ENCODE results near the gene CDH23. TPM values are rescaled to one million over a fixed set of nuclear protein-coding genes. Genes with fewer than 3 reads are reported as not detected.

CDH23 gene
- total RNA-seq, 2 experiments from 2014 or later: 3.7 to 5.3 TPM

DNA sequence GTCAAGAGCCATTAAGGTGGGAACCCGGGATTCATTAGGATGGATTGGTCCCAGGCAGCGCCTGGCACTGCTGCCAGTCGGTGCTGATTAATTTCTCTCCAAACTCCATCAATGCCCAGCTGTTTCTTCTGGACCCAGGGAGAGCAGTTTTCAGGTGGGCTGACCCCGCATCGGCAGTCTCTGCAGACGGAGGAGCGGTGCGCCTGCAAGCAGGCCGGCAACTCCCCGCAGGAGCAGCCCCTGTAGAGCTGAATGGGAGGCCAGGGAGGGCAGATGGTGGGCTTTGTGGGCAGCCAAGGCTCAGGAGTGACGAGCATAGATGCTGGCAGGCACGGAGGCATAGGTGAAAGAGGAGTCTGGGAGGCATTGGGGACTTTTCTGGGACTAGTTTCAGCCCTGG lies 56.5 kb downstream of the CDH23 start:
- Mint-ChIP-seq H3K27me3 (peaks cover 2% of the 10 kb centered on the region), H3K4me3 (no peak overlapping the region), H3K4me1 (no peaks in the 10 kb centered on the region), H3K36me3 (no peaks in the 10 kb centered on the region), H3K27ac (no peak overlapping the region), H3K9me3 (no peaks in the 10 kb centered on the region)
- DNase-seq (no peak), ATAC-seq (ENCODE audit: low read depth) (no peak)
- POLR2A ChIA-PET: no interaction called here

- POLR2A ChIA-PET: no interaction called here
- peaks cover 2% of the 10 kb centered on the region for H3K27me3 Mint-ChIP-seq
- DNase-seq (no peak), ATAC-seq (ENCODE audit: low read depth) (no peak)
- no peaks in the 10 kb centered on the region for H3K36me3 Mint-ChIP-seq
- H3K27ac Mint-ChIP-seq: no peak overlapping the region
- H3K9me3 Mint-ChIP-seq: no peaks in the 10 kb centered on the region
- H3K4me3 Mint-ChIP-seq: no peak overlapping the region
- no peaks in the 10 kb centered on the region for H3K4me1 Mint-ChIP-seq
These were observed 57.6 kb downstream of the CDH23 start for GRCh38 chr10:71454347-71454746.

DNA sequence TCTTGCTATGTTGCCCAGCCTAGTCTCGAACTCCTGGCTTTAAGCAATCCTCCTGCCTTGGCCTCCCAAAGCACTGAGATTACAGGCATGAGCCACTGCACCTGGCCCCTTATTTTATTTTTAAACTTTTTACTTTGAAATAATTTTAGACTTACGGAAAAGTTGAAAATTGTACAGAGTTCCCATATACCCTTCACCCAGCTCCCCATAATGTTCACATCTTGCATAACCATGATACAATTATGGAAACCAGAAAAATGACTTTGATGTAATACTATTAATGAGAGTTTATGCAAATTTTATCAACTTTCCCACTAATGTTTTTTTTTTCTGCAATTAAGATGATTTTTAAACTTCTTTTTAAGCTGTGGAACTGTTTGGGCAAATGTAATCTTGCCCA lies 58.3 kb downstream of the CDH23 start:
- no peak for DNase-seq
- H3K9me3 Mint-ChIP-seq: no peaks in the 10 kb centered on the region
- peaks cover 2% of the 10 kb centered on the region for H3K27me3 Mint-ChIP-seq
- ATAC-seq (ENCODE audit: low read depth): no peak
- POLR2A ChIA-PET: no interaction called here
- no peak overlapping the region for H3K27ac Mint-ChIP-seq
- no peaks in the 10 kb centered on the region for H3K4me1 Mint-ChIP-seq
- H3K4me3 Mint-ChIP-seq: no peak overlapping the region
- H3K36me3 Mint-ChIP-seq: no peaks in the 10 kb centered on the region

- Mint-ChIP-seq H3K27me3 (peaks cover 2% of the 10 kb centered on the region), H3K9me3 (no peaks in the 10 kb centered on the region), H3K36me3 (no peaks in the 10 kb centered on the region), H3K4me1 (no peaks in the 10 kb centered on the region), H3K27ac (no peak overlapping the region), H3K4me3 (no peak overlapping the region)
- no peak for ATAC-seq (ENCODE audit: low read depth)
- POLR2A ChIA-PET: no interaction called here
- DNase-seq: no peak
These were observed 59.9 kb downstream of the CDH23 start for GRCh38 chr10:71456631-71457030.

DNA sequence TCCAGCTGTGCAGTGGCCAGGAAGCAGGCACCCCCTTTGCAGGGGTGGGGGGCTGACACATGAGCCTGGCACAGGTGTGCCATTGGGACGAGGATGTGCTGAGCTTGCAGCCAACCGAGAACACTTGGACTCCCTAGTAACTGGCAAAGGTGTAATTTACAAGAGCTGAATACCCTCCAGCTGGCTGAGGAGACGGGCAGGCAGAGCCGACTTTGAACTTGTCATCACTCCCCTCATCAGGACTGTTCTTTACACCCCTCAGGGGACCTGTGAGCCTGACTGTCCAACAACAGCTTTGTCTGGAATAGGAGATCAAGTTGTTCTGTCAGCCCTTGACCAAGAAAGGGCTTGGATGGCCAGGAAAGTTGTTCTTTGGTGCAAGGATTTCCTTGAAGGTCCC lies 61.2 kb downstream of the CDH23 start:
- Mint-ChIP-seq H3K9me3 (no peaks in the 10 kb centered on the region), H3K27ac (no peak overlapping the region), H3K27me3 (peaks cover 2% of the 10 kb centered on the region), H3K36me3 (no peaks in the 10 kb centered on the region), H3K4me3 (no peak overlapping the region), H3K4me1 (no peaks in the 10 kb centered on the region)
- POLR2A ChIA-PET: no interaction called here
- DNase-seq (no peak), ATAC-seq (ENCODE audit: low read depth) (no peak)

DNA sequence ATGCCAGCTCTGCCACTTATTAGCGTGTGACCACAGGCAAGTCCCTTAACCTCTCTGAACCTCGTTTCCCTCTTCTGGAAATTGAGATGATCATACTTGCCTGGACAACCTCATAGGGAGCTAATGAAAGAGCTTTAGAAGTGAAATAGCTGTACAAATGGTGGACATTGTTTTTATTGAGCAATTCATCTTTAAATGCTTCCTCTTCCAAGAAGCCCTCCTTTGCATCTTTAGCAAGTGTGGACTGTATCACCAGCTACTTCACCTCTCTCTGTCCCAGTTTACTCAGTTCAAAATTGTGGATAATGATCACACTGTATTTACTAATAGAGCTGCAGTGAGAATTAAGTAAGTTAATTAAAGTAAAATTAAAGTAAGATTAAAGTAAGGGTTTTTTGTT lies 61.7 kb downstream of the CDH23 start:
- peaks cover 2% of the 10 kb centered on the region for H3K27me3 Mint-ChIP-seq
- H3K4me1 Mint-ChIP-seq: no peaks in the 10 kb centered on the region
- H3K9me3 Mint-ChIP-seq: no peaks in the 10 kb centered on the region
- no peak for ATAC-seq (ENCODE audit: low read depth)
- H3K36me3 Mint-ChIP-seq: no peaks in the 10 kb centered on the region
- no peak overlapping the region for H3K4me3 Mint-ChIP-seq
- no peak overlapping the region for H3K27ac Mint-ChIP-seq
- POLR2A ChIA-PET: no interaction called here
- DNase-seq: no peak

GRCh38 chr10:71459513-71459912 lies 62.8 kb downstream of the CDH23 start:
- Mint-ChIP-seq H3K4me3 (no peak overlapping the region), H3K4me1 (no peaks in the 10 kb centered on the region), H3K27me3 (peaks cover 2% of the 10 kb centered on the region), H3K9me3 (no peaks in the 10 kb centered on the region), H3K27ac (no peak overlapping the region), H3K36me3 (no peaks in the 10 kb centered on the region)
- ATAC-seq (ENCODE audit: low read depth): no peak
- DNase-seq: no peak
- POLR2A ChIA-PET: no interaction called here

DNA sequence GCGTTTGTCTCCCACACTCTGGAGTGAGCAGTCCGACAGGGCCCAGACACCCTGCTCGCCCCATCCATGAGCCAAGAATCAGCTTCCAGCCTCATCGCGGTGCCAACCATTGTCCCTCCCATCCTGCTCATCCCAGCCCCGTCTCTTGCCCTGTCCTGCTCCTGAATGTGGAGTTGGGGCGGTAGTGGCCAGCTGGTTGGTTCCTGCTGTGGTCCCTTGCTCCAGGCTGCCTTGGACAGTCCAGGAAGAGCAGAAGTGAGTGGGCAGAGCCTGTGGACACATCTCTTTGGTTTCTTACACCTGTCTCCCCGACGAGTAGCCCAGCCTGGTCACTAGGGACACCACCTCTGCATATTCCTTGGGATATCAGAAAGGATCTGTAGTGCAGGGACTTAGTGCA lies 63.9 kb downstream of the CDH23 start:
- no peak overlapping the region for H3K4me3 Mint-ChIP-seq
- H3K27ac Mint-ChIP-seq: no peak overlapping the region
- no peaks in the 10 kb centered on the region for H3K36me3 Mint-ChIP-seq
- peaks cover 1% of the 10 kb centered on the region for H3K27me3 Mint-ChIP-seq
- no peak for ATAC-seq (ENCODE audit: low read depth)
- H3K9me3 Mint-ChIP-seq: no peaks in the 10 kb centered on the region
- H3K4me1 Mint-ChIP-seq: no peaks in the 10 kb centered on the region
- no peak for DNase-seq
- POLR2A ChIA-PET: no interaction called here

DNA sequence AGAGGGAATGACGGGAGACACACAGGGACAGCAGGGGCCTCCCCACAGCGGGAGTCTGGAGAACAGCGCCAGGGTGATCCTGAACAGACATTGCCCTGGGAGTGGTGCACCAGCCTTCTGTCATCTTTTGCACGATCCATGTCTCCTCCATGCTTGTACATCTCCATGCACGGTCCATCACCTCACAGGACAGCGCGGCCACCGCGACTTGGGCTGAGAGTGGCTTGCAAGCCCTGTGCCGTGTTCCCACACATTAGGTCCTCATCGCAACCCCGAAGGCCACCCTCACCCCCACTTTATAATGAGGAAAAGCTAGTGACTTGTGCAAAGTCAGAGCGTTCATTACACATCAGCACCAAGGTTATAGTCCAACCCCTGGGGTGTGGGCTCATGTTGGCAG lies 64.7 kb downstream of the CDH23 start:
- DNase-seq: no peak
- ATAC-seq (ENCODE audit: low read depth): no peak
- H3K27ac Mint-ChIP-seq: no peak overlapping the region
- H3K4me3 Mint-ChIP-seq: no peak overlapping the region
- no peaks in the 10 kb centered on the region for H3K4me1 Mint-ChIP-seq
- no peaks in the 10 kb centered on the region for H3K9me3 Mint-ChIP-seq
- POLR2A ChIA-PET: no interaction called here
- H3K27me3 Mint-ChIP-seq: peaks cover 2% of the 10 kb centered on the region
- no peaks in the 10 kb centered on the region for H3K36me3 Mint-ChIP-seq

- no peaks in the 10 kb centered on the region for H3K9me3 Mint-ChIP-seq
- no peak overlapping the region for H3K27ac Mint-ChIP-seq
- H3K36me3 Mint-ChIP-seq: no peaks in the 10 kb centered on the region
- DNase-seq (no peak), ATAC-seq (ENCODE audit: low read depth) (no peak)
- POLR2A ChIA-PET: no interaction called here
- H3K4me3 Mint-ChIP-seq: no peak overlapping the region
- no peaks in the 10 kb centered on the region for H3K4me1 Mint-ChIP-seq
- H3K27me3 Mint-ChIP-seq: peaks cover 2% of the 10 kb centered on the region
These were observed 65.6 kb downstream of the CDH23 start for GRCh38 chr10:71462062-71462935.

DNA sequence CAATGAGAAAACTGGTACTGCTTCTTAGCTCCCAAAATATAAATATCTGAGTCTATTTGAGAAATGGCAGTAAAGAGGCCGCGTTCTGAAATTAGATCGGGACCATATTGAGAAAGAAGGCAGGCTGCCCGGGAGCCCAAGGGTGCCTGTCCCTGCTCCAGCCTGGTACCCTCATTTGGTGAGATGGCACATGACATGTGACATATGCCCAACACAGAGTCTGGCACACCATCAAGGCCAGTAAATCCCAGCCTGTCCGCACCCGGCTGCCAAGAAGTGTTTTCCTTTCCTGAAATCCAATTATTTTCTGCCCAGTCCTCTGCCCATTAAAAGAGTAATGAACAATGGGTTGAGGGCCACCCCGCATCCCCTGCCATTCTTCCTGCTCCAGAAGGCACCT lies 66.4 kb downstream of the CDH23 start:
- Mint-ChIP-seq H3K4me3 (no peak overlapping the region), H3K9me3 (no peaks in the 10 kb centered on the region), H3K27ac (no peak overlapping the region), H3K36me3 (no peaks in the 10 kb centered on the region), H3K4me1 (no peaks in the 10 kb centered on the region), H3K27me3 (peaks cover 2% of the 10 kb centered on the region)
- no peak for DNase-seq
- POLR2A ChIA-PET: no interaction called here
- ATAC-seq (ENCODE audit: low read depth): no peak

GRCh38 chr10:71465551-71466252 lies 69.0 kb downstream of the CDH23 start:
- no peaks in the 10 kb centered on the region for H3K36me3 Mint-ChIP-seq
- ATAC-seq (ENCODE audit: low read depth): no peak
- H3K27me3 Mint-ChIP-seq: peaks cover 2% of the 10 kb centered on the region
- POLR2A ChIA-PET: no interaction called here
- no peaks in the 10 kb centered on the region for H3K4me1 Mint-ChIP-seq
- no peak for DNase-seq
- no peaks in the 10 kb centered on the region for H3K9me3 Mint-ChIP-seq
- no peak overlapping the region for H3K4me3 Mint-ChIP-seq
- no peak overlapping the region for H3K27ac Mint-ChIP-seq

- Mint-ChIP-seq H3K36me3 (no peaks in the 10 kb centered on the region), H3K27me3 (peaks cover 2% of the 10 kb centered on the region), H3K9me3 (no peaks in the 10 kb centered on the region), H3K4me3 (no peak overlapping the region), H3K4me1 (no peaks in the 10 kb centered on the region), H3K27ac (no peak overlapping the region)
- POLR2A ChIA-PET: no interaction called here
- DNase-seq: no peak
- no peak for ATAC-seq (ENCODE audit: low read depth)
These were observed 69.6 kb downstream of the CDH23 start for GRCh38 chr10:71466330-71466729.

- Mint-ChIP-seq H3K4me3 (no peak overlapping the region), H3K27ac (no peak overlapping the region), H3K27me3 (peaks cover 2% of the 10 kb centered on the region), H3K9me3 (no peaks in the 10 kb centered on the region), H3K4me1 (no peaks in the 10 kb centered on the region), H3K36me3 (no peaks in the 10 kb centered on the region)
- POLR2A ChIA-PET: no interaction called here
- DNase-seq (no peak), ATAC-seq (ENCODE audit: low read depth) (no peak)
These were observed 70.4 kb downstream of the CDH23 start for GRCh38 chr10:71467161-71467560.

Data from activated naive CD8-positive, alpha-beta T cell treated with anti-CD3 and anti-CD28 coated beads, Interleukin-2, amount 10 ng/mL, durations not matched to agents 7 days and 5 days (primary cell).